Lower lobe of right lung (tissue), 2 donors: ENCODE measurements around the gene COL8A2. TPM values are rescaled to one million over a fixed set of nuclear protein-coding genes. Genes with fewer than 3 reads are reported as not detected.

Experiments used
- ATAC-seq, 2 donors: fragments of 200-7000 bp; cut with Tn5 transposase; one replicate each; pipeline ENCODE4 v1.9.1; 2020 to 2022; ENCODE audit warnings: mild to moderate bottlenecking in 2 of 2, moderate library complexity in 2 of 2
- DNase-seq: peaks from one replicate; pipeline ENCODE4 v3.0.0-alpha.2; 2020
- H3K27ac ChIP-seq: fragments of 200-600 bp; one replicate; pipeline ENCODE4 v1.8.0; 2022
- H3K27me3 ChIP-seq: fragments of 200-600 bp; one replicate; pipeline ENCODE4 v1.8.0; 2022; ENCODE audit warnings: low read depth
- H3K36me3 ChIP-seq: fragments of 200-600 bp; one replicate; pipeline ENCODE4 v1.8.0; 2022; ENCODE audit warnings: mild to moderate bottlenecking
- H3K4me1 ChIP-seq: fragments of 200-600 bp; one replicate; pipeline ENCODE4 v1.8.0; 2022
- H3K4me3 ChIP-seq: fragments of 200-600 bp; one replicate; pipeline ENCODE4 v1.8.0; 2022; ENCODE audit warnings: mild to moderate bottlenecking
- H3K9me3 ChIP-seq: fragments of 200-600 bp; one replicate; pipeline ENCODE4 v1.8.0; 2022
- intact Hi-C: fragments of 100-400 bp; cut with DNase I; formaldehyde crosslinking; loops from one replicate; pipeline ENCODE4 v1.11.0; 2022
- total RNA-seq: library from RNA; stranded (reverse); fragmentation: NEBNext Ultra II Directional; extraction: Animal tissue kit (Norgen Biotek cat#: 25700); gene quantifications from one replicate; pipeline ENCODE4 v1.2.1, GENCODE V29; 2021
- TF ChIP-seq, protein P1 (sequence below): fragments of 200-600 bp; IDR thresholded peaks from one replicate; pipeline ENCODE4 v1.8.0; 2022; ENCODE audit warnings: antibody characterized with exemption, mild to moderate bottlenecking
- donor health status: DM: no; HTN: yes; CAD: no; lungs with severe emphysema.

COL8A2 gene
- total RNA-seq, 1 donor from 2014 or later, result 24.4 TPM

DNA sequence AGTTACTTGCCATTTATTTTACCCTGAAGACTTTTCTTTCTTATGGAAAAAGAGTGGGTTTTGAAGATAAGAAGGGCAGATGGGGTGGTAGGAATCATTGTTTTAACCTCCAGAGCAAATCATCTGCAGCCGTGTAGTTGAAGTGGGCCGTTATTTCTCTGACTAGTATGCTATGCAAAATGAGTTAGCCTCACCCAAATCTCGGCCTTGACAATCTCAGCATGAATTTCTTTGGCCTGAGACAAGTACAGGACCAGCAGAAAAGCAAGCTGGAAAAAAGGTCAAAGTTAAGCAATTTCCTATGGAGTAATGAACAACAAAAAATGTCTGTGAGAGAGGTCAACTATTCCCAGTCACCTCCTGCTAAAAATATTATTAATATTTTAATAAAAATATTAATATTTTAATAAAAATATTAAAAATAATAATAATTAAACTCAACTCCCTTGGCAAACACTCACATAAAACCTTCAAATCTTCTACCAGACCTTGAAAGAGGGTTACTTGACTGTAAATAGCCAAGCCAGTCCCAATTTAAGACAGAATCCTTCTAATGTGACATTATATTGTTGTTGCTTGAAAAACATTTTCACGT, 47.9 kb downstream of the COL8A2 start:
- no peaks in the 10 kb centered on the region for H3K27me3 ChIP-seq
- H3K9me3 ChIP-seq, result no peaks in the 10 kb centered on the region
- no peak overlapping the region for H3K4me3 ChIP-seq
- intact Hi-C loops, result no loop called here
- TF ChIP-seq, protein P1, sequence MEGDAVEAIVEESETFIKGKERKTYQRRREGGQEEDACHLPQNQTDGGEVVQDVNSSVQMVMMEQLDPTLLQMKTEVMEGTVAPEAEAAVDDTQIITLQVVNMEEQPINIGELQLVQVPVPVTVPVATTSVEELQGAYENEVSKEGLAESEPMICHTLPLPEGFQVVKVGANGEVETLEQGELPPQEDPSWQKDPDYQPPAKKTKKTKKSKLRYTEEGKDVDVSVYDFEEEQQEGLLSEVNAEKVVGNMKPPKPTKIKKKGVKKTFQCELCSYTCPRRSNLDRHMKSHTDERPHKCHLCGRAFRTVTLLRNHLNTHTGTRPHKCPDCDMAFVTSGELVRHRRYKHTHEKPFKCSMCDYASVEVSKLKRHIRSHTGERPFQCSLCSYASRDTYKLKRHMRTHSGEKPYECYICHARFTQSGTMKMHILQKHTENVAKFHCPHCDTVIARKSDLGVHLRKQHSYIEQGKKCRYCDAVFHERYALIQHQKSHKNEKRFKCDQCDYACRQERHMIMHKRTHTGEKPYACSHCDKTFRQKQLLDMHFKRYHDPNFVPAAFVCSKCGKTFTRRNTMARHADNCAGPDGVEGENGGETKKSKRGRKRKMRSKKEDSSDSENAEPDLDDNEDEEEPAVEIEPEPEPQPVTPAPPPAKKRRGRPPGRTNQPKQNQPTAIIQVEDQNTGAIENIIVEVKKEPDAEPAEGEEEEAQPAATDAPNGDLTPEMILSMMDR, result no peak
- no peak overlapping the region for H3K27ac ChIP-seq
- H3K4me1 ChIP-seq, result no peaks in the 10 kb centered on the region
- ATAC-seq (no peak), DNase-seq (no peak)
- no peaks in the 10 kb centered on the region for H3K36me3 ChIP-seq

GRCh38 chr1:36070349-36070748, 54.7 kb downstream of the COL8A2 start:
- Histone ChIP-seq H3K27ac (no peak overlapping the region), H3K36me3 (no peaks in the 10 kb centered on the region), H3K27me3 (no peaks in the 10 kb centered on the region), H3K9me3 (no peaks in the 10 kb centered on the region), H3K4me1 (no peaks in the 10 kb centered on the region), H3K4me3 (no peak overlapping the region)
- ATAC-seq (no peak), DNase-seq (no peak)
- TF ChIP-seq, protein P1, result no peak
- intact Hi-C loops, result no loop called here

DNA sequence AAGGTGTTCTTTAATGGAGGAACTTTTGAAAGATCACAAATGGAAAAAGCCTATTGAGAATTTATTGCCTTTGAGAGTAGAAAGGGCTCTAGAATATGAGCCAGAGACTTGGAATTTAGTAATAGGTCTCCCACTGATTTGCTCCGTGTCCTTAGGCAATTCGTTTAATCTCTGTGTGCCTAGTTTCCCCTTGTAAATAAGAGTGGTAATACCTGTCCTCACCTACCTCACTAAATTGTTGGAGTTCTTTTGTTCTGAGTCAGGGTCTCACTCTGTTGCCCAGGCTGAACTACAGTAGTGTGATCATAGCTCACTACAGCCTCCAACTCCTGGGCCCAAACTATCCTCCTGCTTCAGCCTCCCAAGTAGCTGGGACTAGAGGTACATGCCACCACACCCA, 56.2 kb downstream of the COL8A2 start:
- Histone ChIP-seq H3K36me3 (no peaks in the 10 kb centered on the region), H3K9me3 (no peaks in the 10 kb centered on the region), H3K4me1 (no peaks in the 10 kb centered on the region), H3K4me3 (no peak overlapping the region), H3K27ac (no peak overlapping the region), H3K27me3 (no peaks in the 10 kb centered on the region)
- ATAC-seq (no peak), DNase-seq (no peak)
- intact Hi-C loops, result no loop called here
- TF ChIP-seq, protein P1, result no peak

GRCh38 chr1:36067871-36068270, 57.2 kb downstream of the COL8A2 start:
- Histone ChIP-seq H3K9me3 (no peaks in the 10 kb centered on the region), H3K4me1 (no peaks in the 10 kb centered on the region), H3K36me3 (no peaks in the 10 kb centered on the region), H3K4me3 (no peak overlapping the region), H3K27ac (no peak overlapping the region), H3K27me3 (no peaks in the 10 kb centered on the region)
- intact Hi-C loops, result no loop called here
- DNase-seq (no peak), ATAC-seq (no peak)
- TF ChIP-seq, protein P1, result no peak

DNA sequence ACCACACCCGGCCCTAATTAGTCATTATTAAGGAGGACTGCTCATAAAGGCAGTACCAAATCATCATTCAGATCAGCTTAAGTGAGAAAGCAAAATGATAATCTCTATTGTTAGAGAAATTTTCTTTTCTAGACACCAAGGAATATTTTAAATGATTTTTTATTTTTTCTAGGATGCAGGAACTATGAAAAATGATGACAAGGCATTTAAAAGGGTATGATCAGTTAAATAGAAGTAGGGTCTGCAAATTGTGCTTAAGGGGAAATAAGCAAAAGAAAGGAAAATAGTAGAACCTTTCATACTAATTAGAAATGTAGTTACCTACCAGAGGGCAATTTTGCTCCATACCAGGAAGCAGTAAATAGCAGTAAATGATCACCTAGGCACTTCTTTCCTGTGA, 62.7 kb downstream of the COL8A2 start:
- H3K27me3 ChIP-seq, result no peaks in the 10 kb centered on the region
- H3K36me3 ChIP-seq, result peaks cover 9% of the 10 kb centered on the region
- no peaks in the 10 kb centered on the region for H3K4me1 ChIP-seq
- H3K4me3 ChIP-seq, result no peak overlapping the region
- TF ChIP-seq, protein P1, result no peak
- ATAC-seq (no peak), DNase-seq (no peak)
- no peak overlapping the region for H3K27ac ChIP-seq
- H3K9me3 ChIP-seq, result no peaks in the 10 kb centered on the region
- intact Hi-C loops, result no loop called here
